Activated CD8-positive, alpha-beta memory T cell treated with anti-CD3 and anti-CD28 coated beads for 36 hours (primary cell): Measurements from ENCODE around the gene TBCCD1. TPM values are rescaled to one million over a fixed set of nuclear protein-coding genes. Genes with fewer than 3 reads are reported as not detected.

Experiments
- CTCF ChIA-PET: fragments of 350-600 bp; sonication (Branson Sonifier 250); formaldehyde crosslinking; loops from one replicate; lab custom pipeline; 2021; ENCODE audit warnings: antibody characterized with exemption; lab: Charles Lee
- POLR2A ChIA-PET: fragments of 350-600 bp; sonication (Branson Sonifier 250); formaldehyde crosslinking; loops from one replicate; lab custom pipeline; 2021; ENCODE audit warnings: antibody characterized with exemption; lab: Charles Lee
- total RNA-seq, 2 experiments: library from RNA; stranded (reverse); gene quantifications; one replicate each; pipeline ENCODE4 v1.2.3, GENCODE V29; 2021

The TBCCD1 gene
- total RNA-seq, 2 experiments from 2014 or later: 15.8 to 15.9 TPM

GRCh38 chr3:186570941-186571643 lies 4.0 kb upstream of the TBCCD1 start:
- CTCF ChIA-PET: interaction anchor here (1.3 to 3.3 kb wide), 2 partner anchors 45 to 628 kb away, joined by 3 to 18 read pairs; no protein-coding TSS in a partner anchor
- POLR2A ChIA-PET: interaction anchor here (0.5 to 4.2 kb wide), 9 partner anchors 25 to 985 kb away, joined by 3 to 20 read pairs (median 4); partner anchors contain the start of genes EIF4A2, SENP2 and TRA2B

GRCh38 chr3:186570096-186570940 lies 3.2 kb upstream of the TBCCD1 start, which contains the start of gene DNAJB11:
DNAJB11 (plus strand) TSS chr3:186570720; CDS start chr3:186570898, 178 bp downstream.
- CTCF ChIA-PET: interaction anchor here (1.3 to 3.3 kb wide), 2 partner anchors 45 to 627 kb away, joined by 3 to 18 read pairs; no protein-coding TSS in a partner anchor
- POLR2A ChIA-PET: interaction anchor here (0.5 to 4.2 kb wide), 14 partner anchors 47 to 984 kb away, joined by 3 to 20 read pairs (median 5); partner anchors contain the start of genes EIF4A2, SENP2 and TRA2B

GRCh38 chr3:186569779-186570095 lies 2.6 kb upstream of the TBCCD1 start:
- CTCF ChIA-PET: interaction anchor here (1.3 to 3.3 kb wide), 2 partner anchors 46 to 626 kb away, joined by 3 to 18 read pairs; no protein-coding TSS in a partner anchor
- POLR2A ChIA-PET: interaction anchor here (0.6 to 4.2 kb wide), 10 partner anchors 138 to 984 kb away, joined by 3 to 20 read pairs (median 6); partner anchors contain the start of genes EIF4A2, SENP2 and TRA2B

- ChIA-PET CTCF (interaction anchor here (0.7 to 3.3 kb wide), 3 partner anchors 30 to 580 kb away, joined by 4 to 18 read pairs (median 5); no protein-coding TSS in a partner anchor), POLR2A (interaction anchor here (0.6 to 4.2 kb wide), 6 partner anchors 214 to 638 kb away, joined by 4 to 20 read pairs (median 7); partner anchors contain the start of genes EIF4A2 and TRA2B)
These were observed 2.2 kb upstream of the TBCCD1 start for GRCh38 chr3:186569361-186569760.

- CTCF ChIA-PET: interaction anchor here (1.3 to 1.4 kb wide), 2 partner anchors 50 to 217 kb away, joined by 3 to 4 read pairs; partner anchors contain the start of gene EIF4A2
- POLR2A ChIA-PET: interaction anchor here (0.5 to 1.6 kb wide), 3 partner anchors 223 to 630 kb away, joined by 3 to 5 read pairs (median 3); partner anchors contain the start of gene TRA2B
These were observed 417 bp downstream of the TBCCD1 start for GRCh38 chr3:186566772-186567071.

- ChIA-PET POLR2A (no interaction called here), CTCF (no interaction called here)
These were observed 2.6 kb downstream of the TBCCD1 start for GRCh38 chr3:186564586-186564985.

GRCh38 chr3:186552408-186553031 lies 14.6 kb downstream of the TBCCD1 start:
- CTCF ChIA-PET: no interaction called here

GRCh38 chr3:186551387-186551786 lies 15.8 kb downstream of the TBCCD1 start:
- CTCF ChIA-PET: no interaction called here
- POLR2A ChIA-PET: no interaction called here

More at GRCh38 chr3:186552408-186553031, 14.6 kb downstream of the TBCCD1 start:
- POLR2A ChIA-PET: no interaction called here

GRCh38 chr3:186549497-186549896 lies 17.6 kb downstream of the TBCCD1 start:
- CTCF ChIA-PET: interaction anchor here (0.6 to 0.7 kb wide), 2 partner anchors 13 to 252 kb away, joined by 3 to 4 read pairs; no protein-coding TSS in a partner anchor
- POLR2A ChIA-PET: no interaction called here

GRCh38 chr3:186544281-186544680 lies 22.9 kb downstream of the TBCCD1 start, which contains the start of gene CRYGS:
CRYGS (minus strand) TSS chr3:186544380; CDS start chr3:186544326, 54 bp downstream.
- ChIA-PET CTCF (interaction anchor here (1.8 kb wide), 1 partner anchor 561 kb away, joined by 4 read pairs; no protein-coding TSS in a partner anchor), POLR2A (no interaction called here)

GRCh38 chr3:186540835-186541226 lies 26.3 kb downstream of the TBCCD1 start:
- POLR2A ChIA-PET: interaction anchor here (0.7 to 1.4 kb wide), 2 partner anchors 516 to 603 kb away, joined by 3 to 5 read pairs; partner anchors contain the start of gene TRA2B
- CTCF ChIA-PET: interaction anchor here (0.5 to 3.4 kb wide), 19 partner anchors 15 to 613 kb away, joined by 3 to 24 read pairs (median 4); no protein-coding TSS in a partner anchor

GRCh38 chr3:186540221-186540834 lies 26.8 kb downstream of the TBCCD1 start:
- ChIA-PET CTCF (interaction anchor here (0.5 to 3.4 kb wide), 24 partner anchors 15 to 612 kb away, joined by 3 to 24 read pairs (median 4); no protein-coding TSS in a partner anchor), POLR2A (interaction anchor here (0.7 to 1.4 kb wide), 2 partner anchors 516 to 602 kb away, joined by 3 to 5 read pairs; partner anchors contain the start of gene TRA2B)

- CTCF ChIA-PET: interaction anchor here (0.6 to 3.4 kb wide), 5 partner anchors 78 to 595 kb away, joined by 3 to 24 read pairs (median 7); no protein-coding TSS in a partner anchor
- POLR2A ChIA-PET: no interaction called here
These were observed 28.4 kb downstream of the TBCCD1 start for GRCh38 chr3:186538779-186539178.

GRCh38 chr3:186536883-186537844 lies 30.0 kb downstream of the TBCCD1 start:
- POLR2A ChIA-PET: no interaction called here
- CTCF ChIA-PET: interaction anchor here (0.6 to 2.4 kb wide), 5 partner anchors 13 to 560 kb away, joined by 3 to 6 read pairs (median 4); no protein-coding TSS in a partner anchor

- POLR2A ChIA-PET: interaction anchor here (0.7 kb wide), 1 partner anchor 15 kb away, joined by 4 read pairs; no protein-coding TSS in a partner anchor
- CTCF ChIA-PET: interaction anchor here (0.7 to 3.4 kb wide), 6 partner anchors 14 to 551 kb away, joined by 3 to 15 read pairs (median 6); no protein-coding TSS in a partner anchor
These were observed 32.9 kb downstream of the TBCCD1 start for GRCh38 chr3:186534113-186534669.

GRCh38 chr3:186532598-186533072 lies 34.5 kb downstream of the TBCCD1 start:
- POLR2A ChIA-PET: no interaction called here
- CTCF ChIA-PET: interaction anchor here (0.5 to 1.0 kb wide), 5 partner anchors 11 to 579 kb away, joined by 3 to 4 read pairs (median 4); no protein-coding TSS in a partner anchor
